GM19455 (cell line): ENCODE measurements around the gene LCP1.

Experiments
- ATAC-seq: cut with Tn5 transposase; IDR thresholded peaks from one replicate; pipeline ENCODE4 v1.9.1; 2021; ENCODE audit not compliant: unreplicated experiment

LCP1 gene

GRCh38 chr13:46131705-46132104 lies 50.3 kb downstream of the LCP1 start:
- ATAC-seq, result no peak

GRCh38 chr13:46129955-46130618 lies 51.9 kb downstream of the LCP1 start:
- no peak for ATAC-seq

- no peak for ATAC-seq
These were observed 52.9 kb downstream of the LCP1 start for GRCh38 chr13:46129124-46129523.

GRCh38 chr13:46127358-46128023 lies 54.5 kb downstream of the LCP1 start:
- no peak for ATAC-seq

GRCh38 chr13:46126552-46127357 lies 55.2 kb downstream of the LCP1 start:
- no peak for ATAC-seq

- no peak for ATAC-seq
These were observed 55.9 kb downstream of the LCP1 start for GRCh38 chr13:46126056-46126455.

- ATAC-seq, result no peak
These were observed 56.7 kb downstream of the LCP1 start for GRCh38 chr13:46124967-46125933.

- no peak for ATAC-seq
These were observed 57.4 kb downstream of the LCP1 start for GRCh38 chr13:46124531-46124966.

GRCh38 chr13:46122304-46122703 lies 59.7 kb downstream of the LCP1 start:
- no peak for ATAC-seq

- ATAC-seq, result no peak
These were observed 60.3 kb downstream of the LCP1 start for GRCh38 chr13:46121597-46122163.

- no peak for ATAC-seq
These were observed 60.9 kb downstream of the LCP1 start for GRCh38 chr13:46121033-46121432.

GRCh38 chr13:46119883-46120614 lies 61.9 kb downstream of the LCP1 start:
- ATAC-seq, result no peak

GRCh38 chr13:46116653-46117502 lies 65.1 kb downstream of the LCP1 start:
- ATAC-seq, result no peak

GRCh38 chr13:46114613-46115012 lies 67.4 kb downstream of the LCP1 start:
- no peak for ATAC-seq

- ATAC-seq, result no peak
These were observed 68.4 kb downstream of the LCP1 start for GRCh38 chr13:46113596-46113995.

GRCh38 chr13:46111151-46111550 lies 70.8 kb downstream of the LCP1 start:
- ATAC-seq, result no peak

- no peak for ATAC-seq
These were observed 72.5 kb downstream of the LCP1 start for GRCh38 chr13:46109451-46109850.

- ATAC-seq, result no peak
These were observed 75.1 kb downstream of the LCP1 start for GRCh38 chr13:46106839-46107371.

- ATAC-seq, result no peak
These were observed 77.1 kb downstream of the LCP1 start, which contains the start of gene CPB2 for GRCh38 chr13:46104868-46105267. TSS of gene CPB2 (minus strand) at chr13:46105033. CDS start at chr13:46105009, 24 bp downstream.
